Cardiac muscle cell (in vitro differentiated cells and primary cell): ENCODE results near the gene NGRN. TPM values are rescaled to one million over a fixed set of nuclear protein-coding genes. Genes with fewer than 3 reads are reported as not detected.
"Not testable (repeated sequence)": the region's sequence is repeated elsewhere in the genome, so short reads cannot be mapped to it uniquely, and the experiment has no call there.

Experiments used
- DNase-seq, 2 donors: peaks; one replicate each; pipeline versions ENCODE4 v3.0.0 to v3.0.0-alpha.2; 2010 to 2017; ENCODE audit warnings: low read depth in 1 of 2, low spot score in 1 of 2
- H3K27ac ChIP-seq: fragments of 200-600 bp; sonication (generic); 2 replicates; pipeline ENCODE4 v1.5.1; 2016
- H3K27me3 ChIP-seq: fragments of 200-600 bp; sonication (generic); 2 replicates; pipeline ENCODE4 v1.6.0; 2016; ENCODE audit warnings: control low read depth
- H3K36me3 ChIP-seq: fragments of 200-600 bp; sonication (generic); 2 replicates; pipeline ENCODE4 v1.5.1; 2016; ENCODE audit warnings: control low read depth
- H3K4me1 ChIP-seq: fragments of 200-600 bp; sonication (generic); 2 replicates; pipeline ENCODE4 v1.8.1; 2017; ENCODE audit warnings: low read depth, mild to moderate bottlenecking, mixed run types
- H3K4me3 ChIP-seq: fragments of 200-600 bp; sonication (generic); 2 replicates; pipeline ENCODE4 v1.5.1; 2016; ENCODE audit warnings: mild to moderate bottlenecking
- H3K9me3 ChIP-seq: fragments of 200-600 bp; sonication (generic); 2 replicates; pipeline ENCODE4 v1.5.1; 2017; ENCODE audit warnings: low read depth, mild to moderate bottlenecking, control low read depth
- CTCF ChIP-seq: IDR thresholded peaks from 2 replicates; pipeline ENCODE4 v1.5.1; 2012; ENCODE audit warnings: low read depth, mild to moderate bottlenecking, low read length
- polyA plus RNA-seq: library from polyadenylated mRNA; unstranded; fragments of >200 nt; fragmentation: Nextera tagmentation; extraction: Ambion mirVana; gene quantifications from 2 replicates; pipeline ENCODE4 v1.2.1, GENCODE V29; 2016
- total RNA-seq: library from RNA; depleted of rRNA; stranded (reverse); fragments of >200 nt; gene quantifications from 2 replicates; pipeline ENCODE4 v1.2.3, GENCODE V29; 2016

NGRN gene
- total and polyA plus RNA-seq, 2 experiments from 2014 or later: 157 to 167 TPM

- Histone ChIP-seq H3K9me3 (no peaks in the 10 kb centered on the region), H3K4me1 (peaks cover 24% of the 10 kb centered on the region), H3K4me3 (peak overlapping the region; percentile 81), H3K27ac (peak overlapping the region; percentile 95), H3K27me3 (no peaks in the 10 kb centered on the region), H3K36me3 (no peaks in the 10 kb centered on the region)
- no peak for TF ChIP-seq CTCF
- peak; percentile 31 to 42 for DNase-seq
Observed at GRCh38 chr15:90266061-90266431, 574 bp downstream of the NGRN start.

- Histone ChIP-seq H3K36me3 (peaks cover 3% of the 10 kb centered on the region), H3K27me3 (no peaks in the 10 kb centered on the region), H3K27ac (peak overlapping the region; percentile 95), H3K4me1 (peaks cover 24% of the 10 kb centered on the region), H3K4me3 (peak overlapping the region; percentile 81), H3K9me3 (no peaks in the 10 kb centered on the region)
- DNase-seq: peak in 1 of 2 donors; percentile 22
- no peak for TF ChIP-seq CTCF
Observed at GRCh38 chr15:90266485-90266884, 1.0 kb downstream of the NGRN start.

- TF ChIP-seq CTCF: no peak
- no peak overlapping the region for H3K4me3 ChIP-seq
- H3K27me3 ChIP-seq: no peaks in the 10 kb centered on the region
- H3K9me3 ChIP-seq: no peaks in the 10 kb centered on the region
- peaks cover 24% of the 10 kb centered on the region for H3K4me1 ChIP-seq
- H3K27ac ChIP-seq: no peak overlapping the region
- H3K36me3 ChIP-seq: peaks cover 7% of the 10 kb centered on the region
- no peak for DNase-seq
Observed at GRCh38 chr15:90268415-90268814, 2.9 kb downstream of the NGRN start.

GRCh38 chr15:90270502-90271150 lies 5.2 kb downstream of the NGRN start:
- H3K27me3 ChIP-seq: no peaks in the 10 kb centered on the region
- no peak for DNase-seq
- peaks cover 10% of the 10 kb centered on the region for H3K36me3 ChIP-seq
- no peak overlapping the region for H3K4me3 ChIP-seq
- no peak for TF ChIP-seq CTCF
- H3K27ac ChIP-seq: peak overlapping the region; percentile 39
- no peaks in the 10 kb centered on the region for H3K9me3 ChIP-seq
- peaks cover 24% of the 10 kb centered on the region for H3K4me1 ChIP-seq

- Histone ChIP-seq H3K27ac (peak overlapping the region; percentile 10), H3K4me3 (no peak overlapping the region), H3K27me3 (no peaks in the 10 kb centered on the region), H3K9me3 (no peaks in the 10 kb centered on the region), H3K36me3 (peaks cover 12% of the 10 kb centered on the region), H3K4me1 (peaks cover 20% of the 10 kb centered on the region)
- peak in 1 of 2 donors; percentile 21 for DNase-seq
- TF ChIP-seq CTCF: no peak
Observed at GRCh38 chr15:90271459-90272166, 6.1 kb downstream of the NGRN start.

- DNase-seq, H3K36me3 ChIP-seq, H3K27me3 ChIP-seq, H3K9me3 ChIP-seq, H3K4me3 ChIP-seq, H3K27ac ChIP-seq: not testable (repeated sequence)
- peaks cover 16% of the 10 kb centered on the region for H3K4me1 ChIP-seq
Observed at GRCh38 chr15:90278467-90278866, 13.0 kb downstream of the NGRN start.

- peaks cover 16% of the 10 kb centered on the region for H3K4me1 ChIP-seq
- H3K9me3 ChIP-seq, DNase-seq, H3K27me3 ChIP-seq, H3K27ac ChIP-seq, H3K36me3 ChIP-seq, H3K4me3 ChIP-seq: not testable (repeated sequence)
Observed at GRCh38 chr15:90280743-90281142, 15.3 kb downstream of the NGRN start.

- H3K27me3 ChIP-seq: not testable (repeated sequence)
Observed at GRCh38 chr15:90281637-90282036, 16.2 kb downstream of the NGRN start.

More at GRCh38 chr15:90281637-90282036, 16.2 kb downstream of the NGRN start:
- H3K27ac ChIP-seq, DNase-seq, H3K9me3 ChIP-seq, H3K36me3 ChIP-seq, H3K4me3 ChIP-seq: not testable (repeated sequence)
- peaks cover 16% of the 10 kb centered on the region for H3K4me1 ChIP-seq
